Measurements from ENCODE around the gene BPGM.

The BPGM gene

DNA sequence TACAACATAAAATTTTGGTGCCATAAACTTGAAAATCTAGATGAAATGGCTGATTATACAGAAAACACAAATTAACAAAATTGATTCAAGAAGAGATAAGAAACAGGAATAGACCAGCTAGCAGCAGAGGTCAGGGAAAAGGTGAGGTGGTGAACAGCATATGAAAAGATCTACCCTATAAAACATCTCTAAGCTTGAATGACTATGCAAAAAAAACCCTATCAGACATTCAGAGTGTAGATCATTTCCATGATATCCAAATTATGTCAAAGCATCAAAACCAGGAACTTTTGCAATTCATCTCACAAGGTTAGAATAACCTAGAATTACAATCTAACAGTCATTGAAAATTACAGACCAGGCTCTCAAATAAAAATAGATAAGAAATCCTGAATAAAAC lies 14.6 kb upstream of the BPGM start:
- H3K4me3 ChIP-seq (ENCODE audit: low read length), result no peak overlapping the region
- TF ChIP-seq, protein P1, sequence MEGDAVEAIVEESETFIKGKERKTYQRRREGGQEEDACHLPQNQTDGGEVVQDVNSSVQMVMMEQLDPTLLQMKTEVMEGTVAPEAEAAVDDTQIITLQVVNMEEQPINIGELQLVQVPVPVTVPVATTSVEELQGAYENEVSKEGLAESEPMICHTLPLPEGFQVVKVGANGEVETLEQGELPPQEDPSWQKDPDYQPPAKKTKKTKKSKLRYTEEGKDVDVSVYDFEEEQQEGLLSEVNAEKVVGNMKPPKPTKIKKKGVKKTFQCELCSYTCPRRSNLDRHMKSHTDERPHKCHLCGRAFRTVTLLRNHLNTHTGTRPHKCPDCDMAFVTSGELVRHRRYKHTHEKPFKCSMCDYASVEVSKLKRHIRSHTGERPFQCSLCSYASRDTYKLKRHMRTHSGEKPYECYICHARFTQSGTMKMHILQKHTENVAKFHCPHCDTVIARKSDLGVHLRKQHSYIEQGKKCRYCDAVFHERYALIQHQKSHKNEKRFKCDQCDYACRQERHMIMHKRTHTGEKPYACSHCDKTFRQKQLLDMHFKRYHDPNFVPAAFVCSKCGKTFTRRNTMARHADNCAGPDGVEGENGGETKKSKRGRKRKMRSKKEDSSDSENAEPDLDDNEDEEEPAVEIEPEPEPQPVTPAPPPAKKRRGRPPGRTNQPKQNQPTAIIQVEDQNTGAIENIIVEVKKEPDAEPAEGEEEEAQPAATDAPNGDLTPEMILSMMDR (conservative IDR thresholded peaks at IDR 0.05; ENCODE audit: low read depth, low read length), result no peak

DNA sequence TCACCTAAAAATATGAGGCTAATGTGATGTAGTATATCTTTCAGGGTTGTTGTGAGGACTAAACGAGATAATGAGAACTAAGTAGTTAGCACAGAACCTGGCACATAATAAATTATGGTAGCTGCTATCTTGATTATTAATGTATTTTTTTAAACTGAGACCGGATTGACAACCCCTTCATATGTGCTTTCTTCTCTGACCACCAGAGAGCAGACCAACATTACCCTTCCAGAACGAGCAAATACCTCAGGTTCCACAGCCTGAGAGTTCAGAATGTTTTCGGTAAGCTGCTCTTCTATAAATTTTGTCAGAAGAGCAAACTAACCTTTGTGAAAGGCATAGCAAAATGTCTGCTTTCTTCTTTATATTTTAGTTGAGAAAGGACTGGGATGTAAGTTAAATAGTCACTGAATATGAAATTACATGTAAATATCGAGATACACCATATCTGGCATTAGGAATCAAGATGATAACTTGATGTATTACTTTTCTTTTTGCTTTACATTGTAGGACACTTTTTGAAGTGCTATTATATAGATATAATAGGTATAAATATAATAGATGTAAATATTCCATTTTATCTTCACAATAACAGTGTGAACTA lies 13.6 kb upstream of the BPGM start:
- TF ChIP-seq, protein P1 (conservative IDR thresholded peaks at IDR 0.05; ENCODE audit: low read depth, low read length), result peak; percentile 81
- H3K4me3 ChIP-seq (ENCODE audit: low read length), result no peak overlapping the region
- DNase-seq (ENCODE audit: low read depth), result no peak

More for the DNA sequence above, 14.6 kb upstream of the BPGM start:
- DNase-seq (ENCODE audit: low read depth), result no peak

DNA sequence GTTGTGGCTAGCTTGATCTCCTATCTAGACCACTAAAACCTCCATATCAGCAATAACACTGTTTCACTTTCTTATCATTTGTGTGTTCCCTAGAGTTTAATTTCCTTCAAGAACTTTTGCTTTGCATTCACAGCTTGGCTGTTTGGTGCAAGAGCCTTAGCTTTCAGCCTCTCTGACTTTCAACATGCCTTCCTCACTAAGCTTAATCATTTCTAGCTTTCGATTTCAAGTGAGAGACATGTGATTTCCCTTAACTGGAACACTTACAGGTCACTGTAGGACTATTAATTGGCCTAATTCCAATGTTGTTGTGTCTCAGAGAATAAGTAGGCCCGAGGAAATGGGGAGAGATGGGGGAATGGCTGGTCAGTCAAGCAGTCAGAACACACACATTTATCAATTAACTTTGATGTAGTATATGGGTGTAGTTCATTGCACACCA lies 10.6 kb upstream of the BPGM start:
- DNase-seq (ENCODE audit: low read depth), result peak; percentile 66
- TF ChIP-seq, protein P1 (conservative IDR thresholded peaks at IDR 0.05; ENCODE audit: low read depth, low read length), result no peak
- H3K4me3 ChIP-seq (ENCODE audit: low read length), result no peak overlapping the region

DNA sequence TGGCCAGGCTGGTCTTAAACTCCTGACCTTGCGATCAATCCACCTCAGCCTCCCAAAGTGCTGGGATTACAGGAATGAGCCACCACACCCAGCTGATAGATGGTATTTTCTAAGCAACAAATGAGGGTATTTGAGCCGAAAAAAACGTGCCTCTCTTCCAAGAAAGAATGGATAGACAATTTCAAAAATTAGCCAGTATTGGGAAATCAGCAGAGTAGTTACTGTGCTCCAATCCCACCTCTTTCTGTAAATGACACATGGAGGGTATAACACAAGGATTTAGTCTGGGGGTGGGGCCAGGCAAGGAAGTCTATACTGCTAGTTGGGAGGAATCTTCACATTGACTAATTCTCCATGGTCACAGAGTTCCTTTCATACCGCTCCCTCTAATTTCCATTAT lies 9.2 kb upstream of the BPGM start:
- DNase-seq (ENCODE audit: low read depth), result no peak
- TF ChIP-seq, protein P1 (conservative IDR thresholded peaks at IDR 0.05; ENCODE audit: low read depth, low read length), result no peak
- H3K4me3 ChIP-seq (ENCODE audit: low read length), result no peak overlapping the region

DNA sequence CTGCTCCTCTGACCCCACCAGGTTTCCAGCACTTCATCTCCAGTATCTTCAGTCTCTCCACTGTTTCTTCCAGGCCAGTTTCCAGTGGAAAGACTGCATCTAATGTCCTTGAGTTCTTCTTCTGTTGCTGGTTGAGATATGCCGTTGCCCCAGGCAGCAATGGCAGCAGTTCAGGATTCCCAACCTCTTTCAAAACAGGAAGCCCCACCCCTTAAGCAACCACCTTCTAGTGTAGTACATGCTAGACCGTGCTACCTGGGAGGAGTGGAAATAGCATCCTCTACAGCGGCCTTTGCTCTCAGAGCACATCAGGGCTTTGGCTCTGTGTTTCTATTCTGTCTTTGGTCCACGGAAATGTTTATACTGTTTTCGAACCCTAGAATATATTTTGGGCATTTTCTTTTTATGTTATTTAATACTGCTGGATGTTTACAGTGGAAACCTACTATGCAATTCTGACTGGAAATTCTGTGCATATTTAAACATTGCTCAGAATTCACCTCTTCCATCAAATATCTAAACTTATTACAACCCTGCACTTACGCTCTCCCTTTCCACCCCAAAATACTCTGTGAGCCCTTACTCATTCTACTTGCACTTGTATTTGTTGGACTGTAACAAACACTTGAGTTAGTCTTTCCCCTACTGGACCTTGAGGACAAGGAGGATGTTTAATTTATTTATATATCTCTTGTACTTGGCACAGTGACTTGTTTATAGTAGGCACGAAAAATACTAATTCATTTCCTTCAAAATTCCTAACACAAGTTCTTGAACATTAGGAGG lies 8.5 kb upstream of the BPGM start:
- no peak for DNase-seq (ENCODE audit: low read depth)
- no peak overlapping the region for H3K4me3 ChIP-seq (ENCODE audit: low read length)
- TF ChIP-seq, protein P1 (conservative IDR thresholded peaks at IDR 0.05; ENCODE audit: low read depth, low read length), result no peak

DNA sequence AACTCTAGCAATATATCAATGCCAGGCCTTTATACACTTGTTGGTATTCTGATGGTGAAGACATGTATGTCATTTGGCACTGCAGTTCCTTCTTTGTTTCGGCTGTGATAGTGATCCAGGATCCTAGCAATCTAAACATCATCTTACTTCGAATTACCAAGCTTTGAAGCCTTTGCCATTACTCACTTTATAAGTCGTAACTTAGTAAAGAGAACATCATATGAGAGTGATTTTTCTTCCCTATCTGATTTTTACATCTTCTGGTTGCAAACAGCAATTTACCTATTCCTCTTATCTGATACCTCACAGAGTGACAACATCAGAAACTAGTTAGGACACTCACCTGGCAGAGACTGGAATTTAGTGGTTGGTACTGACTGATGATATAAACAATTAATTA lies 7.6 kb upstream of the BPGM start:
- DNase-seq (ENCODE audit: low read depth), result no peak
- TF ChIP-seq, protein P1 (conservative IDR thresholded peaks at IDR 0.05; ENCODE audit: low read depth, low read length), result no peak
- no peak overlapping the region for H3K4me3 ChIP-seq (ENCODE audit: low read length)

Data from retinal pigment epithelial cell (primary cell).